ENCODE data around the gene SLC14A1.

GRCh38 chr18:45733535-45733934, 9.6 kb downstream of the SLC14A1 start:
- TF ChIP-seq EP300 (IDR thresholded peaks at IDR 0.05; ENCODE audit: borderline replicate concordance in 1 of 2, control insufficient read depth in 1 of 2, low read depth in 2 of 2, low read length in 2 of 2) (no peak), POLR2AphosphoS5 (IDR thresholded peaks at IDR 0.05; ENCODE audit: low read length) (no peak), HDGF (IDR thresholded peaks at IDR 0.05) (no peak), NBN (IDR thresholded peaks at IDR 0.05) (no peak), CTCF (IDR thresholded peaks at IDR 0.05 in 2 of 3, conservative IDR thresholded peaks at IDR 0.05 in 1 of 3; ENCODE audit: control insufficient read depth in 2 of 3, extremely low read depth in 1 of 3, insufficient read depth in 1 of 3, low read depth in 3 of 3, low read length in 3 of 3) (peak in 2 of 3 experiments; percentile 10 to 11; a peak in 1 of 6 replicates), EGR1 (IDR thresholded peaks at IDR 0.05; ENCODE audit: borderline replicate concordance in 1 of 2, low read depth in 2 of 2, low read length in 2 of 2) (no peak), MAX (IDR thresholded peaks at IDR 0.05; ENCODE audit: low read depth, low read length) (no peak), USF2 (IDR thresholded peaks at IDR 0.05; ENCODE audit: borderline replicate concordance, low read depth, low read length) (no peak)
